ENCODE results near the gene SGPP2. TPM values are rescaled to one million over a fixed set of nuclear protein-coding genes. Genes with fewer than 3 reads are reported as not detected.

The SGPP2 gene
- total and polyA plus RNA-seq, 2 of the 4 experiments (the other 2 are of a cell fraction): not detected

DNA sequence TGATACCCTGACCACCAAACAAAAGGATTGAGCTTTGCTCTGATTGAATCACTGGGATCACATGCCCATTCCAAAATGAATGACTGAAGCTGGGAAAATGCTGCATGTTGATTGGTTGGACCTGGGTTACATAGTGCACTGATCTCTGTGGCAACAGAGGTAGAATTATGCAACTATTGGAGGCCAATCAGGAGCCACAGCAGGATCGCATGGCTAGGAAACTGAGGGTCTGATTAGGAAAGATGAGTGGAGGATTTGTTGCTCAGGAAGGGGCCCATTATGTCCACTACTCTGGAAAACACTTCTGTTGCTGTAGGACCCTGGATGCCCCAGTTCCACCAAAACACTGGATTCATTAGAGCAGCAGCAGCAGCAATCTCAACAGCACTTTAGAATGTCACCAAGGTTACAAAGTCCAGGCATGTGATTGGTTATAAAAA is 25.9 kb upstream of the SGPP2 start:
- H2AK9ac ChIP-seq (replicated peaks; ENCODE audit: low read depth, low read length, poor library complexity): no peak overlapping the region
- H3K27ac ChIP-seq (ENCODE audit: insufficient read depth, low read length): no peak overlapping the region
- no peak overlapping the region for H2AK5ac ChIP-seq (ENCODE audit: low read depth, low read length)
- H3K9ac ChIP-seq (ENCODE audit: low read depth, low read length): no peak overlapping the region
- WGBS, 2 experiments (ENCODE audit: extremely low coverage in 2 of 2, insufficient read length in 1 of 2): no CpG with 5 or more reads among the region's 1 CpG
- DNase-seq (no peak), ATAC-seq (ENCODE audit: low read depth) (no peak)
- TF ChIP-seq FOS (IDR thresholded peaks at IDR 0.05; ENCODE audit: low read depth, low read length) (no peak), POLR2A (IDR thresholded peaks at IDR 0.05; ENCODE audit: low read depth, low read length) (no peak), MAFK (IDR thresholded peaks at IDR 0.05; ENCODE audit: low read depth, low read length) (no peak), MAZ (IDR thresholded peaks at IDR 0.05; ENCODE audit: borderline replicate concordance, low read depth, low read length) (no peak), RCOR1 (IDR thresholded peaks at IDR 0.05; ENCODE audit: insufficient replicate concordance, low read length) (no peak), RAD21 (IDR thresholded peaks at IDR 0.05; ENCODE audit: low read length) (no peak), RFX5 (IDR thresholded peaks at IDR 0.05; ENCODE audit: low read depth, low read length) (no peak), NFE2L2 (IDR thresholded peaks at IDR 0.05; ENCODE audit: low read depth, low read length) (no peak), MXI1 (IDR thresholded peaks at IDR 0.05; ENCODE audit: borderline replicate concordance, low read depth, low read length) (no peak), CHD1 (IDR thresholded peaks at IDR 0.05; ENCODE audit: low read depth, low read length) (no peak), CTCF (conservative IDR thresholded peaks at IDR 0.05; ENCODE audit: low read depth, low read length) (no peak), CEBPB (IDR thresholded peaks at IDR 0.05; ENCODE audit: low read depth, low read length) (no peak), BHLHE40 (IDR thresholded peaks at IDR 0.05; ENCODE audit: low read depth, low read length) (no peak), SMC3 (IDR thresholded peaks at IDR 0.05; ENCODE audit: low read depth, low read length) (no peak)
- TF ChIP-seq, protein P1, sequence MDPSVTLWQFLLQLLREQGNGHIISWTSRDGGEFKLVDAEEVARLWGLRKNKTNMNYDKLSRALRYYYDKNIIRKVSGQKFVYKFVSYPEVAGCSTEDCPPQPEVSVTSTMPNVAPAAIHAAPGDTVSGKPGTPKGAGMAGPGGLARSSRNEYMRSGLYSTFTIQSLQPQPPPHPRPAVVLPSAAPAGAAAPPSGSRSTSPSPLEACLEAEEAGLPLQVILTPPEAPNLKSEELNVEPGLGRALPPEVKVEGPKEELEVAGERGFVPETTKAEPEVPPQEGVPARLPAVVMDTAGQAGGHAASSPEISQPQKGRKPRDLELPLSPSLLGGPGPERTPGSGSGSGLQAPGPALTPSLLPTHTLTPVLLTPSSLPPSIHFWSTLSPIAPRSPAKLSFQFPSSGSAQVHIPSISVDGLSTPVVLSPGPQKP (IDR thresholded peaks at IDR 0.05; ENCODE audit: borderline replicate concordance, low read depth, low read length): no peak
- TF ChIP-seq, protein P2, sequence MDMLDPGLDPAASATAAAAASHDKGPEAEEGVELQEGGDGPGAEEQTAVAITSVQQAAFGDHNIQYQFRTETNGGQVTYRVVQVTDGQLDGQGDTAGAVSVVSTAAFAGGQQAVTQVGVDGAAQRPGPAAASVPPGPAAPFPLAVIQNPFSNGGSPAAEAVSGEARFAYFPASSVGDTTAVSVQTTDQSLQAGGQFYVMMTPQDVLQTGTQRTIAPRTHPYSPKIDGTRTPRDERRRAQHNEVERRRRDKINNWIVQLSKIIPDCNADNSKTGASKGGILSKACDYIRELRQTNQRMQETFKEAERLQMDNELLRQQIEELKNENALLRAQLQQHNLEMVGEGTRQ (IDR thresholded peaks at IDR 0.05; ENCODE audit: low read depth, low read length): no peak
- H3K4me2 ChIP-seq (ENCODE audit: low read depth, low read length): no peak overlapping the region
- H3K23ac ChIP-seq (ENCODE audit: low read depth, low read length): no peak overlapping the region
- no peak overlapping the region for H3K4me3 ChIP-seq (ENCODE audit: insufficient read depth, low read depth, low read length)
- no peaks in the 10 kb centered on the region for H4K20me1 ChIP-seq (ENCODE audit: insufficient read depth, low read length)
- BruUV-seq (replicated peaks): no TSS peak
- H3K4ac ChIP-seq (ENCODE audit: low read depth, low read length): no peak overlapping the region
- H3K9me3 ChIP-seq (ENCODE audit: control insufficient read depth, insufficient read depth, low read length): no peaks in the 10 kb centered on the region
- no peaks in the 10 kb centered on the region for H3K27me3 ChIP-seq (ENCODE audit: control insufficient read depth, insufficient read depth, low read length)
- no peak overlapping the region for H3K56ac ChIP-seq (ENCODE audit: extremely low read depth, insufficient read depth, low read length)
- H3K4me1 ChIP-seq (ENCODE audit: control insufficient read depth, insufficient read depth, low read length): no peaks in the 10 kb centered on the region
- POLR2A ChIA-PET (ENCODE audit: unreplicated experiment): no interaction called here
- H2BK5ac ChIP-seq (ENCODE audit: low read depth, low read length, poor library complexity, severe bottlenecking): no peak overlapping the region
- dilution Hi-C loops (cut with HindIII; ENCODE audit: low sequenced_read_pairs, unreplicated experiment): no loop called here
- intact Hi-C loops (cut with micrococcal nuclease): no loop called here
- no peaks in the 10 kb centered on the region for H3K79me1 ChIP-seq (ENCODE audit: low read depth in 1 of 2, low read length in 2 of 2)
- no peak overlapping the region for H4K91ac ChIP-seq (ENCODE audit: insufficient read depth, low read depth, low read length)
- no peak overlapping the region for H4K8ac ChIP-seq (ENCODE audit: low read depth in 2 of 2, low read length in 2 of 2)
- H3K9me1 ChIP-seq (ENCODE audit: insufficient read depth, low read length): no peaks in the 10 kb centered on the region
- no peak overlapping the region for H4K5ac ChIP-seq (ENCODE audit: low read depth, low read length)
- no peak overlapping the region for H2BK120ac ChIP-seq (ENCODE audit: low read depth, low read length)
- H3K18ac ChIP-seq (ENCODE audit: low read depth, low read length): no peak overlapping the region
- H2BK20ac ChIP-seq (ENCODE audit: low read depth, low read length): no peak overlapping the region
- H3K14ac ChIP-seq (replicated peaks; ENCODE audit: low read depth, low read length): no peak overlapping the region
- CTCF ChIA-PET: no interaction called here
- H3K36me3 ChIP-seq (ENCODE audit: control insufficient read depth, insufficient read depth, low read length): no peaks in the 10 kb centered on the region
- in situ Hi-C loops (cut with MboI; ENCODE audit: low sequenced_read_pairs): no loop called here
- no peak overlapping the region for H2BK15ac ChIP-seq (ENCODE audit: low read depth, low read length)
- H2AFZ ChIP-seq (replicated peaks; ENCODE audit: low read length, poor library complexity): no peak overlapping the region

All from IMR-90 (cell line).